ENCODE results near the gene SGCG. TPM values are rescaled to one million over a fixed set of nuclear protein-coding genes. Genes with fewer than 3 reads are reported as not detected.
"Not testable (repeated sequence)": the region's sequence is repeated elsewhere in the genome, so short reads cannot be mapped to it uniquely, and the experiment has no call there.

SGCG gene
- total RNA-seq, 1 donor from 2014 or later, result 3.2 TPM

DNA sequence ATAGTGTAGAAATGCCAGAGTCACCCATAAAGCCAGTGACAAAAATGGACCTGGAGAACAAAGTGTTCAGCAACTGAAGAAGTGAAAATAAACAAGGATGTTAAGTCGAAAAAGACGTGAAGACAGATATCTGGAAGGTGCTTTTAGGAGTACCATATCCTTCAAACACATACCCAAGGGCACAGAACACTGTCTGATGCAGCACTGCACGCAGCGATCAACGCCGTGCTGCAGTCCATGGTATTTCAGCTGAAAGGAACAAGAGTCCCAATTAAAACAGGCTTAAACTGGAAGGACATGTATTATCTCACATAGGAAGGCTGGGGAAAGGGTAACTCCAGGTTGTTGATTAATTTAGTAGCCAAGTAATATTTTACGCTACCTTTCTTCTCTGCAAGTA lies 108.2 kb downstream of the SGCG start:
- Histone ChIP-seq H3K4me3 (no peak overlapping the region), H3K4me1 (no peaks in the 10 kb centered on the region), H3K27me3 (ENCODE audit: low read depth) (no peaks in the 10 kb centered on the region), H3K27ac (no peak overlapping the region), H3K9me3 (no peaks in the 10 kb centered on the region), H3K36me3 (no peaks in the 10 kb centered on the region)
- no peak for TF ChIP-seq CTCF (IDR thresholded peaks at IDR 0.05)
- DNase-seq, result no peak
- intact Hi-C loops (cut with DNase I), result no loop called here
- no peak for ATAC-seq

DNA sequence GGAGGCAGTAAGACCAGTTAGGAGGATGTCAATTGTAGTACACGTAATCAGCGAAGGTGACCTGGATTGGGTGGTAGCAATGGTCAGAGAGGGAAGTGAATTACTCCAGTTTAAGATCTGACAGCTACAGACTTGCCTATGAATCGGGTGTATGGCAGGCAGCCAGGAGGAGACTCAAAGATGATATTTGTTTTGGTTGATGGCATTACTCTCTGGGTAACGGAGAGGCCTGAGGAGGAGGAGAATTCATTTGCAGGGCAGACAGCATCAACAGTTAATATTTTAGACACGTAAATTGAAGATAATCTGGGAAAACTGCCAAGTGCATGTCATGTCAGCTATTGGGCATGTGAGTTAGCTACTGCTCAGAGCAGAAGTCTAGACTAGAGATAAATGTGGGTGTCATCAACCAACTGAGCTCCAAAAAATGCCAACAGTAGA lies 109.2 kb downstream of the SGCG start:
- Histone ChIP-seq H3K9me3 (no peaks in the 10 kb centered on the region), H3K27ac (no peak overlapping the region), H3K27me3 (ENCODE audit: low read depth) (no peaks in the 10 kb centered on the region), H3K4me1 (no peaks in the 10 kb centered on the region), H3K4me3 (no peak overlapping the region), H3K36me3 (no peaks in the 10 kb centered on the region)
- intact Hi-C loops (cut with DNase I), result no loop called here
- no peak for TF ChIP-seq CTCF (IDR thresholded peaks at IDR 0.05)
- peak in 1 of 2 donors; percentile 7 for ATAC-seq
- no peak for DNase-seq

GRCh38 chr13:23292586-23292985 lies 111.8 kb downstream of the SGCG start:
- no peaks in the 10 kb centered on the region for H3K4me1 ChIP-seq
- no peaks in the 10 kb centered on the region for H3K9me3 ChIP-seq
- no peak overlapping the region for H3K4me3 ChIP-seq
- DNase-seq, result no peak
- no peaks in the 10 kb centered on the region for H3K27me3 ChIP-seq (ENCODE audit: low read depth)
- intact Hi-C loops (cut with DNase I), result no loop called here
- no peaks in the 10 kb centered on the region for H3K36me3 ChIP-seq
- ATAC-seq, result no peak
- no peak for TF ChIP-seq CTCF (IDR thresholded peaks at IDR 0.05)
- no peak overlapping the region for H3K27ac ChIP-seq

- intact Hi-C loops (cut with DNase I); H3K36me3 ChIP-seq; ATAC-seq; H3K4me3 ChIP-seq; H3K9me3 ChIP-seq; H3K27ac ChIP-seq; H3K27me3 ChIP-seq (ENCODE audit: low read depth); DNase-seq; H3K4me1 ChIP-seq: not testable (repeated sequence)
These were observed 134.1 kb downstream of the SGCG start for GRCh38 chr13:23314837-23315236.

DNA sequence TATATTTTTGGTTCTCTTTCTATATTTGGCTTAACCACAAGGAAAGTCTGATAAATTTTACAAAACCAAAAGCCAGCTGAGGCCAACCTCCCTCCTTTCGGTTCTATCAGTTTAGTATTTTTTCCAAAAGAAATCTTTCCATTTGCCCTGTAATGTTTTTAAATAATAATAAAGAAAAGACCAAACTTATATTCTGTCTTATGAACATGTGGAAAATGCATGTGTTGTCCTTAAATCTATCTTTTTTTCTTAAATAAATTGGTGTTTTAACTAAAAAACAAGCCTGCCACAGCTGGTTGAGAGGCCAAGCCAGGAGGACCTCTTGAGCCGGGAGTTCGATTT lies 139.1 kb downstream of the SGCG start:
- intact Hi-C loops (cut with DNase I), result no loop called here
- Histone ChIP-seq H3K27me3 (ENCODE audit: low read depth) (no peaks in the 10 kb centered on the region), H3K9me3 (no peaks in the 10 kb centered on the region), H3K36me3 (no peaks in the 10 kb centered on the region), H3K4me3 (no peak overlapping the region), H3K4me1 (peaks cover 17% of the 10 kb centered on the region), H3K27ac (no peak overlapping the region)
- no peak for DNase-seq
- no peak for TF ChIP-seq CTCF (IDR thresholded peaks at IDR 0.05)
- no peak for ATAC-seq

- no peaks in the 10 kb centered on the region for H3K27me3 ChIP-seq (ENCODE audit: low read depth)
- no peaks in the 10 kb centered on the region for H3K9me3 ChIP-seq
- no peaks in the 10 kb centered on the region for H3K36me3 ChIP-seq
- peaks cover 17% of the 10 kb centered on the region for H3K4me1 ChIP-seq
- DNase-seq (no peak), ATAC-seq (no peak)
- H3K27ac ChIP-seq, result peak overlapping the region; percentile 20
- H3K4me3 ChIP-seq, result peak overlapping the region; percentile 31
- no peak for TF ChIP-seq CTCF (IDR thresholded peaks at IDR 0.05)
- intact Hi-C loops (cut with DNase I), result no loop called here
These were observed 140.3 kb downstream of the SGCG start for GRCh38 chr13:23320926-23321534.

Data from lower lobe of right lung (tissue), 2 donors.